Panc1 (cell line): Measurements from ENCODE around the gene LTBP2. TPM values are rescaled to one million over a fixed set of nuclear protein-coding genes. Genes with fewer than 3 reads are reported as not detected.

Experiments used
- ATAC-seq: fragments of 200-7000 bp; cut with Tn5 transposase; 2 replicates; pipeline ENCODE4 v1.9.1; 2020; ENCODE audit warnings: mild to moderate bottlenecking, moderate library complexity
- BruUV-seq: library from RNA; stranded (reverse); fragments of 400-500 nt; replicated peaks from 2 replicates; lab custom pipeline; 2021; lab: Mats Ljungman, UMichigan
- CTCF ChIA-PET: fragments of 300-600 bp; sonication (Branson Sonifier 250); formaldehyde crosslinking; loops from one replicate; lab custom pipeline; 2022; ENCODE audit warnings: antibody characterized with exemption; lab: Charles Lee
- POLR2A ChIA-PET: fragments of 300-600 bp; sonication (Branson Sonifier 250); formaldehyde crosslinking; loops from one replicate; lab custom pipeline; 2022; ENCODE audit warnings: antibody characterized with exemption; lab: Charles Lee
- DNase-seq: peaks from one replicate; pipeline ENCODE4 v3.0.0-alpha.2; 2010; ENCODE audit warnings: low read depth, low spot score
- H3K27ac ChIP-seq: 2 replicates; pipeline ENCODE4 v1.5.1; 2011; ENCODE audit warnings: mild to moderate bottlenecking, low read length, inconsistent platforms
- H3K27me3 ChIP-seq: fragments of 200-500 bp; sonication (Bioruptor generic); 2 replicates; pipeline ENCODE4 v1.6.0; 2014; ENCODE audit warnings: low read length, inconsistent platforms; ENCODE audit not compliant: control insufficient read depth, insufficient read depth
- H3K36me3 ChIP-seq: fragments of 200-500 bp; sonication (Bioruptor generic); 2 replicates; pipeline ENCODE4 v1.5.1; 2014; ENCODE audit warnings: inconsistent platforms, mild to moderate bottlenecking, low read length, moderate library complexity; ENCODE audit not compliant: control insufficient read depth, insufficient read depth
- H3K4me1 ChIP-seq: 2 replicates; pipeline ENCODE4 v1.5.1; 2011; ENCODE audit warnings: inconsistent platforms, mild to moderate bottlenecking, low read length, moderate library complexity; ENCODE audit not compliant: control insufficient read depth, insufficient read depth
- H3K4me3 ChIP-seq, 2 experiments: 2 replicates each; pipeline ENCODE4 v1.5.1; 2011 to 2012; ENCODE audit warnings: low read depth in 2 of 2, low read length in 2 of 2, mild to moderate bottlenecking in 2 of 2, inconsistent platforms in 1 of 2, moderate library complexity in 1 of 2
- H3K9me3 ChIP-seq: fragments of 200-500 bp; sonication (Bioruptor generic); 2 replicates; pipeline ENCODE4 v1.5.1; 2014; ENCODE audit warnings: low read depth, mild to moderate bottlenecking, inconsistent platforms, low read length, moderate library complexity; ENCODE audit not compliant: control insufficient read depth, insufficient read depth
- POLR2AphosphoS5 ChIP-seq: IDR thresholded peaks from 2 replicates; pipeline ENCODE4 v1.6.1; 2012; ENCODE audit warnings: mild to moderate bottlenecking, low read depth, low read length, moderate library complexity
- SIN3A ChIP-seq: IDR thresholded peaks from 2 replicates; pipeline ENCODE4 v1.6.1; 2012; ENCODE audit warnings: low read depth, mild to moderate bottlenecking, low read length, moderate library complexity, borderline replicate concordance; ENCODE audit not compliant: insufficient read depth
- TCF7L2 ChIP-seq: IDR thresholded peaks from 2 replicates; pipeline ENCODE4 v1.6.1; 2011; ENCODE audit warnings: mild to moderate bottlenecking, low read depth, low read length, inconsistent platforms
- in situ Hi-C: cut with HindIII; loops from 2 replicates; pipeline ENCODE4 v1.10.0; 2016; ENCODE audit warnings: low sequenced_read_pairs, low pct_unique_long_range_greater_than_20kb
- intact Hi-C: fragments of 100-400 bp; cut with micrococcal nuclease; formaldehyde crosslinking; loops from one replicate; pipeline ENCODE4 v1.10.0; 2022; ENCODE audit not compliant: unreplicated experiment
- total RNA-seq: library from RNA; stranded (reverse); gene quantifications from one replicate; pipeline ENCODE4 v1.2.1, GENCODE V29; 2021; ENCODE audit not compliant: unreplicated experiment
- TF ChIP-seq, protein P1 (sequence below): fragments of 450-650 bp; IDR thresholded peaks from 2 replicates; pipeline ENCODE4 v1.5.1; 2017; ENCODE audit warnings: mild to moderate bottlenecking
- TF ChIP-seq, protein P2 (sequence below), 2 experiments: IDR thresholded peaks; 2 replicates each; pipeline ENCODE4 v1.6.1; 2011 to 2012; ENCODE audit warnings: low read depth in 2 of 2, control low read depth in 1 of 2, low read length in 1 of 2, mild to moderate bottlenecking in 1 of 2, moderate library complexity in 1 of 2; ENCODE audit not compliant: insufficient read depth in 1 of 2

Gene LTBP2
- total RNA-seq, 1 experiment from 2014 or later, result 69.8 TPM

DNA sequence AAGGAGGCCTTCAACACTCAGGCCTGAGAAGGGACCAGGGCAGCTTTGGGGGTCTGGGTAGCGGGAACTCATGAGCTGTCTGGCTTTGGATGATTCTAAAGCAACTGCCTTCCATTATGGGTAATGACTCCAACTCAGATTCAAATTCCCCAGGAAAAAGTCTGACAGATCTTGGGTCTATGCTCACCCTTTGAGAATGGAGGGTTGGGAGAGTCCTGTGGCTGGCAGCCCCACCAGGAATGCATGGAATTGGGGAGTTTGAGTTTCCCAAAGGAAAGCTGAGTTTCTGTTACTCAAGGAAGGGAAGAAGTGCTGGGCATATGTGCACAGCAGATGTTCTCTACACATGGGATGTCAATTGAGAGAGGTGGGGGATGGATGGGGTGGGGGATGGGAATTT is 22.4 kb upstream of the LTBP2 start:
- H3K36me3 ChIP-seq, result no peaks in the 10 kb centered on the region
- no peaks in the 10 kb centered on the region for H3K4me1 ChIP-seq
- ATAC-seq (no peak), DNase-seq (no peak)
- H3K27me3 ChIP-seq, result no peaks in the 10 kb centered on the region
- H3K9me3 ChIP-seq, result no peaks in the 10 kb centered on the region
- H3K4me3 ChIP-seq, result no peak overlapping the region
- ChIA-PET CTCF (no interaction called here), POLR2A (no interaction called here)
- in situ Hi-C loops, result no loop called here
- intact Hi-C loops, result no loop called here
- H3K27ac ChIP-seq, result no peak overlapping the region; the same call in 1 of the 2 replicates
- TF ChIP-seq, protein P1, sequence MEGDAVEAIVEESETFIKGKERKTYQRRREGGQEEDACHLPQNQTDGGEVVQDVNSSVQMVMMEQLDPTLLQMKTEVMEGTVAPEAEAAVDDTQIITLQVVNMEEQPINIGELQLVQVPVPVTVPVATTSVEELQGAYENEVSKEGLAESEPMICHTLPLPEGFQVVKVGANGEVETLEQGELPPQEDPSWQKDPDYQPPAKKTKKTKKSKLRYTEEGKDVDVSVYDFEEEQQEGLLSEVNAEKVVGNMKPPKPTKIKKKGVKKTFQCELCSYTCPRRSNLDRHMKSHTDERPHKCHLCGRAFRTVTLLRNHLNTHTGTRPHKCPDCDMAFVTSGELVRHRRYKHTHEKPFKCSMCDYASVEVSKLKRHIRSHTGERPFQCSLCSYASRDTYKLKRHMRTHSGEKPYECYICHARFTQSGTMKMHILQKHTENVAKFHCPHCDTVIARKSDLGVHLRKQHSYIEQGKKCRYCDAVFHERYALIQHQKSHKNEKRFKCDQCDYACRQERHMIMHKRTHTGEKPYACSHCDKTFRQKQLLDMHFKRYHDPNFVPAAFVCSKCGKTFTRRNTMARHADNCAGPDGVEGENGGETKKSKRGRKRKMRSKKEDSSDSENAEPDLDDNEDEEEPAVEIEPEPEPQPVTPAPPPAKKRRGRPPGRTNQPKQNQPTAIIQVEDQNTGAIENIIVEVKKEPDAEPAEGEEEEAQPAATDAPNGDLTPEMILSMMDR, result no peak
- TF ChIP-seq POLR2AphosphoS5, result no peak
- TF ChIP-seq TCF7L2, result no peak
- TF ChIP-seq, protein P2, sequence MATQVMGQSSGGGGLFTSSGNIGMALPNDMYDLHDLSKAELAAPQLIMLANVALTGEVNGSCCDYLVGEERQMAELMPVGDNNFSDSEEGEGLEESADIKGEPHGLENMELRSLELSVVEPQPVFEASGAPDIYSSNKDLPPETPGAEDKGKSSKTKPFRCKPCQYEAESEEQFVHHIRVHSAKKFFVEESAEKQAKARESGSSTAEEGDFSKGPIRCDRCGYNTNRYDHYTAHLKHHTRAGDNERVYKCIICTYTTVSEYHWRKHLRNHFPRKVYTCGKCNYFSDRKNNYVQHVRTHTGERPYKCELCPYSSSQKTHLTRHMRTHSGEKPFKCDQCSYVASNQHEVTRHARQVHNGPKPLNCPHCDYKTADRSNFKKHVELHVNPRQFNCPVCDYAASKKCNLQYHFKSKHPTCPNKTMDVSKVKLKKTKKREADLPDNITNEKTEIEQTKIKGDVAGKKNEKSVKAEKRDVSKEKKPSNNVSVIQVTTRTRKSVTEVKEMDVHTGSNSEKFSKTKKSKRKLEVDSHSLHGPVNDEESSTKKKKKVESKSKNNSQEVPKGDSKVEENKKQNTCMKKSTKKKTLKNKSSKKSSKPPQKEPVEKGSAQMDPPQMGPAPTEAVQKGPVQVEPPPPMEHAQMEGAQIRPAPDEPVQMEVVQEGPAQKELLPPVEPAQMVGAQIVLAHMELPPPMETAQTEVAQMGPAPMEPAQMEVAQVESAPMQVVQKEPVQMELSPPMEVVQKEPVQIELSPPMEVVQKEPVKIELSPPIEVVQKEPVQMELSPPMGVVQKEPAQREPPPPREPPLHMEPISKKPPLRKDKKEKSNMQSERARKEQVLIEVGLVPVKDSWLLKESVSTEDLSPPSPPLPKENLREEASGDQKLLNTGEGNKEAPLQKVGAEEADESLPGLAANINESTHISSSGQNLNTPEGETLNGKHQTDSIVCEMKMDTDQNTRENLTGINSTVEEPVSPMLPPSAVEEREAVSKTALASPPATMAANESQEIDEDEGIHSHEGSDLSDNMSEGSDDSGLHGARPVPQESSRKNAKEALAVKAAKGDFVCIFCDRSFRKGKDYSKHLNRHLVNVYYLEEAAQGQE (IDR thresholded peaks at IDR 0.05; ENCODE audit: insufficient read depth in 1 of 2, low read depth in 2 of 2, low read length in 1 of 2), result no peak
- TF ChIP-seq SIN3A, result no peak
- no TSS peak for BruUV-seq

DNA sequence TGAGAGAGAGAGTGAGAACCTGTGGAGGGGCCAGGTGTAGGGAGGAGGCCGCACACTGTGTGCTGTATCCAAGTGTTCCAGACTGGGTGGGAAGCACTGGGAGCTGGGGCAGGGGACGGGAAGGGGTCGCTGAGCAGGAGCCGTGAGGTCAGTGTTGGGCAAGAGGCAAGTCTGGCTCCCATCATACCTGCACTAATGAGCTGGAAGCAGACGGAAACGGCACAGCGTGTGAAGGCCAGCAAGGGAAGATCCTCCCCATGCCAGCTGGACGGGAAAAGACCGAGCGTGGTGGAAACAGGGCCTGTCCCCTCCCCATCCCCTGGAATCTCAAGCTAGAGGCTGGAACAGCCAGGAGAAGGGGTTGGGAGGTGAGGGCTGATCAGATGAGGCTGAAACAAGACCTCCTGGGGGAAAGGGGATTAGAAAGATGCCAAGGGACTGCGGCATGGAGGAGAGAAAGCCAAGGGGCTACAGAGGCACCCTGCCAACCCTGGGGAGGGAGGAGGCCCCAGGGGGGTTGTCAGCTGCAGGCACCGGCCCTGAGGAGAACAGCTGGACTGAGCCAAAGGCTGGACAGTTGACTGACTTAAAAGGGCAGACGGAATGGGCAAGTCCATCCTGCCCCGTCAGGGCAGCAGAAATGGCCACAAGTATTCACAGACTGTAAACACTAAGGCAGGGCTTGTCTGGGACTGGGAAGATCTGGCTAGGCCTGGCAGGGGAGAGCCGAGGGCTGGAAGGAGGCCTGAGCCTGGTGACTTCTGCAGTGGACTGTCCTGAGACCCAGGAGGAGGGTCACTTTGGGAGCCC is 19.0 kb upstream of the LTBP2 start:
- no peaks in the 10 kb centered on the region for H3K4me1 ChIP-seq
- no peaks in the 10 kb centered on the region for H3K27me3 ChIP-seq
- H3K9me3 ChIP-seq, result no peaks in the 10 kb centered on the region
- ATAC-seq, result no peak
- CTCF ChIA-PET, result no interaction called here
- no peak overlapping the region for H3K27ac ChIP-seq
- intact Hi-C loops, result no loop called here
- POLR2A ChIA-PET, result interaction anchor here (0.5 kb wide), 1 partner anchor 22 kb away, joined by 4 read pairs; no protein-coding TSS in a partner anchor
- no TSS peak for BruUV-seq
- in situ Hi-C loops, result no loop called here
- DNase-seq, result no peak
- H3K4me3 ChIP-seq, result no peak overlapping the region
- H3K36me3 ChIP-seq, result no peaks in the 10 kb centered on the region
- TF ChIP-seq SIN3A, result no peak
- TF ChIP-seq, protein P1, result no peak
- TF ChIP-seq POLR2AphosphoS5, result no peak
- TF ChIP-seq, protein P2 (IDR thresholded peaks at IDR 0.05; ENCODE audit: insufficient read depth in 1 of 2, low read depth in 2 of 2, low read length in 1 of 2), result no peak
- TF ChIP-seq TCF7L2, result no peak
